GM19240 (cell line): ENCODE data around the gene NUTM1.
"Not testable (repeated sequence)": the region's sequence is repeated elsewhere in the genome, so short reads cannot be mapped to it uniquely, and the experiment has no call there.

Source experiments
- DNase-seq: peaks from one replicate; pipeline ENCODE4 v3.0.0; 2011; ENCODE audit warnings: low spot score; ENCODE audit not compliant: insufficient read length

Gene NUTM1

DNA sequence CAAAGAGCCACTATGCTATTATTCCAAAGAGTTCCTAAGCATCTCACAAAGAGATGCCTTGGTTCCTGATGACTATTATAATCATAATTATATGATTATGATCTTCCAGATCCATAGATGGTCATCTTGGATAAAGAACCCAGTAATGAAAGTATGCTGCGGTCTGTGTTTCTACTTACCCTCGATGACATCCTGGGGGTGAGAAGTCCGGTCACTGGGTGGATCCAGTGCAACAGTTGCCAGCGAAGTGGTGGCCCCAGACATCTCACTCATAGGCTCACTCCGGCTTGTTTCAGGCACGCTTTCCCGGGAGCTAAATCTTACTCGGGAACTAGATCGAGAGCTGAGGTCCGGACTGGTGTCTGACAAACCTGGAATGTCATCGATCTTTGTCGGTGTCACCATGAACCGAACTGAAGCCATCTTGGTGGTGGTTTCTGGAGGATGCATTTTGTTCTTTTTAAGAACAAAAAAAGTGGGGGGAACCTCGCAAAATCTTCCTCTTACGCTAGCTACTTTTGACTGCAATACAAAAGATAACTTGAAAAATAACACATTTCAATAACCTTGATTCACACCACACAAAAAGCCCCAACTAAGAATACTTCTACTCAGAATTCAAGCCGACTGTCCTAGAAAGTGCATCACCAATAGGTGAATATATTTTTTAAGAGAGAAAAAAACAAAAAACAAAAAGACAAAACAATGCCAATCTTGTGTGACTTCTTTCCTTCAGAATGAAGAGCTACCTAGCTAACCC lies 6.7 kb upstream of the NUTM1 start:
- DNase-seq: no peak

DNA sequence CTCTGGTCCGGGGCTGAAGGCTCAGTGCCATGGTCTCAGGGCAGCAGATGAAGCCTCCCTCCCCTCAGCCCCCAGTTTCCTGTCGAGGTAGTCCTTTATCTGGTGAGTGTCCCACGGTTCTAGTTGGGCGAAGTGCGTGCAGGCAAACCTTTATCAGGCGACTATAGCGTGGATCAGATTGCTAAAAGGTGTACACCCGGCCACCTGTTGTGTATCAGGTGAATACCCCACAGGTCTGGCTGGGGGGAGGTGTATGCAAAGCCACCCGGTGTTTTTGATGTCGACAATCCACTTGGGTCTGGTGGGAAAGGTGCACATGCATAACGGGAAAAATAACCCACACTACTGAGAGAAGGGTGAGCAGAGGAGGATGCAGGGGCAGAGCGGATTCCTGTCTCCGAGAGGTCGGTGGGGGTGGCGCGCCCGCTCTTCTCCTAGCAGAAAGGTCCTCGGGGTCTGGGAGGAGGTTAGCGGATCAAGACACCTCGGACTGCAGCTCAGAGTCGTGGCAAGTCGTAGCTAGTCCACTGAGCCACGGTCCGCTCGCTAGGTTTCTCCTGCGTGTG lies 6.0 kb upstream of the NUTM1 start:
- no peak for DNase-seq

DNA sequence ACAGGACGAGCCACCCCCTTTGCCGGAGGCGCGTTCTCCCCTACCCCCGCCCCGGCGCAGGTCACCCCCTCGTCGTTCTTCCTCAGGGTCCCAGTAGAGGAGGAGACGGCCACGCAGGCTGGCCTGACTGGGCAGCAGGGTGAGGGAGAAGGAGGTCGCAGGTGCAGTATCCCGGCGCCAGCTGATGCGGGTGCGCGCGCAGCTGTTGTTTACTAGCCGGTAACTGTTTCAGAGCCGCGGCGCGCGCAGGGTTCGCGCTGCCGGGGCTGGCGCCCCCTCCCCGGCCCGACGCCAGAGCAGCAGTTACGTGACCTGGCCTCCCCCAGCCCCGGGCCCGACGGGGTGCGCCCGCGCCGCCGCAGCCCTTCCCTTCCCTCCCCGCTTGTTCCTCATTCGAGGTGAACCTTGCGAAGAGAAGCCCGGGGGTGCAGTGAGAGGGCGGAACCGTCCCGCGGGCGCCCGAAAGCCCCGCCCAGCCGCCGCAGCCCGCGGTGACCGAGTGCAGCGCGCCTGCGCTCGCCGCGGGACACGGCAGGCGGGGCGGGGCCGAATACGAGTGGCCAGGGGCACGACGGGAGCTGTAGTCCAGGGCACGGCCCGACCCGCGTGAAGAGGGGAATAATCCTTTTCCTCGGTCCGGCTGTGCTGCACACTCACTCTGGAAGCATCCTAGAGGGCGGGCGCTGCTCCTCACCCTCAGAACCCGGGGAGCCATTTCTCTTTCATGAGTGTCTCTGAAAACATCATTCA lies 5.4 kb upstream of the NUTM1 start, which contains the start of gene SLC12A6:
Gene SLC12A6 (minus strand): TSS at position 225 of the 750 bp plus-strand sequence. CDS start 1,101 bp downstream, outside the sequence.
- peak; percentile 72 for DNase-seq

DNA sequence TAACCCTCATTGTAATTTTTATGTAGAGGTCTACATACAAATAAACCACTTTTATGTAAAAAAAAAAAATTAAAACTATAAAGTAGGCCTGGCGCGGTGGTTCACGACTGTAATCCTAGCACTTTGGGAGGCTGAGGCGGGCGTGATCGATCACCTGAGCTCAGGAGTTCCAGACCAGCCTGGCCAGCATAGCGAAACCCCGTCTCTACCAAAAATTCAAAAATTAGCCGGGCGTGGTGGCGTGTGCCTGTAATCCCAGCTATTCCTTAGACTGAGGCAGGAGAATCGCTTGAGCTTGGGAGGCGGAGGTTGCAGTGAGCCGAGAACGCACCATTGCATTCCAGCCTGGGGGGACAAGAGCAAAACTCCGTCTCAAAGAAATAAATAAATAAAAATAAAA lies 4.8 kb upstream of the NUTM1 start:
- no peak for DNase-seq

DNA sequence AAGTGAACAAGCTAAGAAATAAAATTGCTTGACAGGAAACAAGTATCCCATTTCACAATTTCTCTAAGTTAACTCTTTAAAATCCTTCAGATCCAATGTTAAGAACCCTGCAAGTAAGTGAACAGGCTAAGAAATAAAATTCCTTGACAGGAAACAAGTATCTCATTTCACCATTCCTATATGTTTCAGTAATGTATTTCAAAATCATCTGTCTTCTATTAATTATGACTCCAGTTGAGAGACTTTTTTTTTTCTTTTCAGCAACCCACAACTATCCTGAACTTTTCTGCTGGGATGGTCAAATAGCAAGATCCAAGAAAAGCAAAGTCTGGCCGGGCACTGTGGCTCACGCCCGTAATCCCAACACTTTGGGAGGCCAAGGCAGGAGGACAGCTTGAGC lies 3.2 kb upstream of the NUTM1 start:
- DNase-seq: no peak

DNA sequence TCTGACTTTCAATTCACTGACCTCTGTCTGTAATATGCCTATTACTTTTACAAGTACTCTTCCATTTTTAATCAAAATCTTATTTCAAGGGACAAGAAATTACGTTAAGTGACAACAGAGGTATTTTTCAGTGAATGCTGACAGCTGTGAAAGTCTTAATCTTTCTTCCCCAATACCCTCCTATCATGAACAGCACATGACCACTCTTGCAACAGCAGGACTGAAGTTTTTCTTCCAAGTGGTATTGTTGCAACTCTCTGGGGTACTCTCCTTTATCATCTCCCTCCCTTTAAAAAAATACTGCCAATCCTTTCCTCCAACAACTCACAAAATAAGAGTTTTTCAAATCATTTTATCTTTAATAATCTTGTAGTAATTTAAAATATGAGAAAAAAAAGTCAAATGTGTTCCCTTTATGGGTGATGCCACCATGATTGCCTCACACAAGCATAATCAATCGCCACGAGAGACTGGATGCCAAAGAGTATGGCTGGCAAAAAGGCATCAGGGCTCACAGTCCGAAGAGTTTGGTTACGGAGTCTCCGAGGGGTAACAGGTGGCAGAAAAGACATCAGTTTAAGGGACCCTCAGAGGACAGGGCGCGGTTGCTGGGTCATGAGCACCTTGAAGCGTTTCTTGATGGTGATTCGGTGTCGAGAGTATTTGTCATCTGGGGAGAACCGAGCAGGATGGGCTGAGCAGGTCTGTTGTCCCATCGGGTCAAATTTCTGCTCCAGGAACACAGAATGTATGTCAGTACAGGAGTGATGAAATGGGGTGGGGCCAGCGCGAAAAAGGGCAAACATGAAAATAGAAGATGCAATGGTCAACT lies 1.5 kb upstream of the NUTM1 start:
- DNase-seq: no peak

DNA sequence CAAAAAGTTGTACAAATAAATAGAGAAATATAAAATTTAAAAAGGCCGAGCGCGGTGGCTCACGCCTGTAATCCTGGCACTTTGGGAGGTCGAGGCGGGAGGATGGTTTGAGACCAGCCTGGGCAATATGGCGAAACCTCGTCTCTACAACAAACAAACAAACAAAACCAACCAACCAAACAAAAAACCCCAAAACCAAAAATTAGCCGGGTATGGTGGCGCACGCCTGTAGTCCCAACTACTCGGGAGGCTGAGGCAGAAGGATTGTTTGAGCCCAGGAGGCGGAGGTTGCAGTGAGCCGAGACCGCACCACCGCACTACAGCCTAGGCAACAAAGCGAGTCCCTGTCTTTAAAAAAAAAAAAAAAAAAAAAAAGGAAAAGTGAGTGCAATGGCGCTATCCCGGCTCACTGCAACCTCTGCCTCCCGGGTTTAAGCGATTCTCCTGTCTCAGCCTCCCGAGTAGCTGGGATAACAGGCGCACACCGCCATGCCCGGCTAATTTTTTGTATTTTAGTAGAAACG lies 840 bp upstream of the NUTM1 start:
- DNase-seq: not testable (repeated sequence)

DNA sequence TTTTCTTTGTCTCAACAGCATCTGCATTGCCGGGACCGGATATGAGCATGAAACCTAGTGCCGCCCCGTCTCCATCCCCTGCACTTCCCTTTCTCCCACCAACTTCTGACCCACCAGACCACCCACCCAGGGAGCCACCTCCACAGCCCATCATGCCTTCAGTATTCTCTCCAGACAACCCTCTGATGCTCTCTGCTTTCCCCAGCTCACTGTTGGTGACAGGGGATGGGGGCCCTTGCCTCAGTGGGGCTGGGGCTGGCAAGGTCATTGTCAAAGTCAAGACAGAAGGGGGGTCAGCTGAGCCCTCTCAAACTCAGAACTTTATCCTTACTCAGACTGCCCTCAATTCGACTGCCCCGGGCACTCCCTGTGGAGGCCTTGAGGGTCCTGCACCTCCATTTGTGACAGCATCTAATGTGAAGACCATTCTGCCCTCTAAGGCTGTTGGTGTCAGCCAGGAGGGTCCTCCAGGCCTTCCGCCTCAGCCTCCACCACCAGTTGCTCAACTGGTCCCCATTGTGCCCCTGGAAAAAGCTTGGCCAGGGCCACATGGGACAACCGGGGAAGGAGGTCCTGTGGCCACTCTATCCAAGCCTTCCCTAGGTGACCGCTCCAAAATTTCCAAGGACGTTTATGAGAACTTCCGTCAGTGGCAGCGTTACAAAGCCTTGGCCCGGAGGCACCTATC lies 5.0 kb downstream of the NUTM1 start:
- no peak for DNase-seq

DNA sequence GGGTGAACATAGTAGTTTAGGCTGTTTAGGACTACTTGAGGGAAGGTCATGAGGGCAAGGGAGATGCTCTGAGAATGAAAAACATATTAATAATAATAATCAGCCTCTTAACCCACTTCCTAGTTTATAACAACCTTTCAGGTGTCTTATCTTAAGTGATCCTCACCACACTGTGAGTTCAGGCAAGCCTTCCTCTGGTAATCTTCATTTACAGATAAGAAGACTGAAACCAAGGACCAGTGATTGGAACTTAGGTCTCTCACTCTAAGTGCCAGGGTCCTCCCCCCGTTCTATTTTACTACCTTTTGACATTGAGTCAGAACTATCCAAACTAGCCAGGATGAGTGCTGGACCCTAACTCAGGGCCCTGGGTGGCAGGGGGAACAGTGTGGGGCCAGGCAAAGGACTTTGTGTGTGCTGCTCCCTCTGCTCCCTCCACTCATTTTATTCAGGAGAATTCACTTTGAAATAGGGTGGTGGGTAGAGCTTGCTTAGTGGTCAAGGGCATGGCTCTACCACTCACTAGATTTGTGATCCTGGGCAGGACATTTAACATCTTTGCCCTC lies 5.7 kb downstream of the NUTM1 start:
- DNase-seq: no peak

DNA sequence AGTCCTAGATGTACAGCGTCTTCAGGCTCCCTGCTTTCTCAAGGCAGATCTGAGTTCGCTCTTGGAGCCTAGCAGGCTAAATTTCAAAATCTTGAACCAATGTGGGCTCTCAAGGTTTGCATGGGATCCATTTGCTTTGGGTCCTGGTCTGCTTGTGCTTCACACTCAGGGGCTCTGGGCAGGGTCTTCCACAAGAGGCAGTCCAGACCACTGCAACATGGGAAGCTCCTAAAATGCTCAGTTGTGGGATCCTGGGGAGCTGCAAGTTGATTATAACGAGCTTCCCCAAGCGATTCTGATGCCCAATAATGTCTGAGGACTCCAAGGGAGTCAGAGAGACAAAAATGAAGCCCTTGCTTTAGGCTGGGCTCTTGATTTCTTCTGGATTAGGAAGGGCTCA lies 6.7 kb downstream of the NUTM1 start:
- no peak for DNase-seq

DNA sequence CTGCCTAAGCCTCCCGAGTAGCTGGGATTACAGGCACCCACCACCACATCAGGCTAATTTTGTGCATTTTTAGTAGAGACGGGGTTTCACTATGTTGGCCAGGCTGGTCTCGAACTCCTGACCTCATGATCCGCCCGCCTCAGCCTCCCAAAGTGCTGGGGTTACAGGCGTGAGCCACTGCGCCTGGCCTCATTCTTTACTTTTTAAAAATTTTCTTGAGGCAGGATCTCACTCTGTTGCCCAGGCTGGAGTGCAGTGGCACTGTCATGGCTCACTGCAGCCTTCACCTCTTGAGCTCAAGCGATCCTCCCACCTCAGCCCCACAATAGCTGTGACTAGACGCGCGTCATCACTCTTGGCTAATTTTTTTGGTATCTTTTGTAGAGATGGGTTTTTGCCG lies 9.9 kb downstream of the NUTM1 start:
- not testable (repeated sequence) for DNase-seq

DNA sequence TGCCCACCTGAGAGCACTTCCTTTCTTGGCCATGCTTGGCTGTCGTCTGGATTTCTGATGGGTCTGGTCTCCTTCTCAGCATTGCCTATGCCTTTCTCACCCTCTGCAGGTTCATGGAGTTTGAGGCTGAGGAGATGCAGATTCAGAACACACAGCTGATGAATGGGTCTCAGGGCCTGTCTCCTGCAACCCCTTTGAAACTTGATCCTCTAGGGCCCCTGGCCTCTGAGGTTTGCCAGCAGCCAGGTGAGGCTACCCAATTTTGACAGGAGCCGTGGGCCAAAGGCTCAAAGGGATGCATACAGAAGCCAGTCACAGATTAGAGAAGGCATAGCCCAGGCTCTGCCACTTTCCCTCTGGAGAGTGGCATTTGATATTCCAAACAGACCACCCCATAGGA lies 10.5 kb downstream of the NUTM1 start:
- no peak for DNase-seq

DNA sequence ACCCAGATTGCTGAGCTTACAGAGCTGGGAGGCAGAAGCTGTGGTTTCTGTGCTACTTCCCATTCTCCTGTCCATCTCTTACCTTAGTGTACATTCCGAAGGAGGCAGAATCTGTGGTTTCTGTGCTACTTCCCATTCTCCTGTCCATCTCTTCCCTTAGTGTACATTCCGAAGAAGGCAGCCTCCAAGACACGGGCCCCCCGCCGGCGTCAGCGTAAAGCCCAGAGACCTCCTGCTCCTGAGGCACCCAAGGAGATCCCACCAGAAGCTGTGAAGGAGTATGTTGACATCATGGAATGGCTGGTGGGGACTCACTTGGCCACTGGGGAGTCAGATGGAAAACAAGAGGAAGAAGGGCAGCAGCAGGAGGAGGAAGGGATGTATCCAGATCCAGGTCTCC lies 11.2 kb downstream of the NUTM1 start:
- no peak for DNase-seq

DNA sequence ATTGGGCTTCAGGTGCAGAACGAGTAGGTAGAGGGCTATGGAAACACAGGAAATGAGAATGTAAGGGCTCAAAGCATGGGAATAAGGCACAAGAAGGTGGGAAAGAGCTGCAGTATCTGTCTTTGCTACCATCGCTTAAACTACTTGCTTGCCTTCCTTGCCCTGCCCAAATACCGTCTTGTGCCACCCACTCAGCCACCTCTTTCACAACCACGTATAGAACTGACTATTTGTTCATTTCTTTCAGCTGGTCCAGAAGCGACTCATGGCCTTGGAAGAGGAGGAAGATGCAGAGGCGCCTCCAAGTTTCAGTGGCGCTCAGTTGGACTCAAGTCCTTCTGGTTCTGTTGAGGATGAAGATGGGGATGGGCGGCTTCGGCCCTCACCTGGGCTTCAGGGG lies 12.1 kb downstream of the NUTM1 start:
- DNase-seq: no peak

DNA sequence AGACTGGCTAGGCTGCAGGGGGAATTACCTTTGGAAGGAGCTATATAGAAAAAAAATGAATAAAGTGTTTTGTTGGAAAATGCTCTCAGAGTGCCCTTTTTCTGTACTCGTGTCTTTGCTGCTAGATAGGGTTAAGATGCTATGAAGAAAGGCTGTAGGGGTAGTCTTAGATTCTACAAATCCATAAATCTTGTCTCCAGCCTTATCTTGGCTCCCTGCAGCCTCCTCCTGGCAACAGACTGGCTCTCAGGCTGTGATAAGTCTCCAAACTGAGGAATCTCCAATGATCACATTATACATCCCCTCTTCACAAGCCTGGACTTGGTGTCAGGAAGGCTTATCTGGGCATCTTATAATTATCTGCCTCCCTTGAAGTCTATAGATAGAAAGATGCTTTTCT lies 14.5 kb downstream of the NUTM1 start:
- no peak for DNase-seq

DNA sequence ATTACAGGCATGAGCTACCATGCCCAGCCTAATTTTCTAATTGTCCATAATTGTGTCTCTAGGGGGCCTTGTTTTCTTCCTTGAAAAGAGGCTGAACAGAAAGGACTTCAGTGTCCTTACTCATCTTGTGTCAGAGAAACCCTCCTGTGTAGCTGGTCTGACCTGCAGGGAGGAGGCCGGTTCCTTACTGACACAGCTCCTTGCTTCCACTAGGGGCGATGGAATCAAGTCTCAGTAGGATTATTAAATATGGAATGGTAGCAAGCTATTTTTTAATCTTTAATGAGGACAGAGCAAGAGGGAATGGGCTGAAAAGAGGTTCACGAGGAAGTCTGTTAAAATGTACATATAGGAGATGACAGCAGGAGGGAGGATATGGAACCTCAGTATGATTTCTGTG lies 15.3 kb downstream of the NUTM1 start:
- DNase-seq: no peak

DNA sequence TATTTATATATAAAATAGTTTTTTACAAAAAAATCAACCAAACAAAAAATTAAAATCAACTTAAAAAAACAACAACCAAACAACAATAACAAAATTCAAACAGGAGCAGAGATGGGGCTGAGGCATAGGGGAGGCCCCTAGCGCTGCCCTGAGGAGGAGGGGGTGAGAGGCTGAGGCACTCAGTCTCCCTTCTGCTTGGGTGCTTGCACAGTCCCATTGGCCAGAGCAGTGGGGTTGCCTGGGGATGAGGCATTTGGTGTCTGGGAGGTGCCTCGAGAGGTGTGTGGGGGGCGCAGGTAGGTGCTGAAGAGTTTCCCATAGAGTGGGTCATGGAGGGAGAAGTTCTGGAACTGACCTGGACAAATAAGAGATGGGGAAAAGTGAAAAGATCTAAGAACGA lies 15.8 kb downstream of the NUTM1 start:
- no peak for DNase-seq

DNA sequence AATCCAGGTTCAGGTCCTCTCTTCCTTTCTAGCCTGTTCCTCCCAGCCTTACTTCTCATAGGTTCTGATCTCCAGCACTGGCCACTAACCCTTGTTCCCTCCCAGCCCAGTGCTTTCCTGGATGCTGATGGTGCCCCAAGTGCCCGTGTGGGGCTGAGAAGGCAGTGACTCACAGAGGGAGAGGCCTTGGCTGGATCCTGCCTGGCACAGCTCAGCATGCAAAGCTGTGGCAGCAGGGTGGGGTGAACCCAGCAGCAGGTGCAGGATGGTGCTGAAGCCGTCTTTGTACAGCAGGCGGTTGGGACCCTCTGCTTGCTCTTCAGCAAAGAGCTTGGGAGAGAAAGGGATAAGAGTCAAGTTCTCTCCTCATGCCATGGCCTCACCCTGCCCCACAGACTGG lies 16.3 kb downstream of the NUTM1 start:
- DNase-seq: no peak

DNA sequence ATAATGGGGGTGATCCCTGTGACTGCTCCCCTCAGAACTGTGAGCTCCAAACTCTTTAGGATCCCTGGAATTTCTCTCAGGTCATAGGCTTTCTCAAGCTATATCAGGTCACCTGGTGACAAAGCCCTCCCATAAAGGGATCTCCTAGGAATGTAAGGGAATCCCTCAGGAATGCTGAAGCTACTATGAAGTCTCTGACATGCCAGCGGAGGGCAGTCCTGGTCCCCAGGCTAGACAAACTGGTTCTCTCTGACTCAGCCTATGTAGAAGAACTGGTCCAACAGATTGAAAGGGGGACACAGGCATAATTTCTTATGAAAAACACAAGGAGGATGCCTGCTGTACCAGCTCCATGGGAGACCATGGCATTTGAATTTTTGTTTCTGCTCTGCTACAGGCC lies 17.2 kb downstream of the NUTM1 start:
- no peak for DNase-seq

DNA sequence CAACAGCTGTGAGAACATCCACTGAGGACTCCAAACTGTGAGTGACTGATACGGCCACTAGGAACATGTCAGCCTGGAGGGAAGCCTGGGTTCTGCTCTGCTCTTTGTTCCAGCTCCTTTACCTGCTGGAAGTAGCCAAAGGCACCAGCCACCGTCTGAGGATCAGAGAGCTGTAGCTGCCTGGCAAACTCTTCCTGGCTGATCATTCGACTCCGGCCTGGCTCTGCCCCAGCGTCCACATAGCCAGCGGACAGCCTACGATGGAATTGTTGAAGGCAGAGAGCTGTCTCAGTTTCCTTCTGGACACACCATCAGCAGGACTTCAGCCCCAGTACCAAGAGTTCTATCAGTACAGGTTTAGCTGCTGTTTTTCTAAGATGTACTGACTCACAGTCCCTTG lies 18.2 kb downstream of the NUTM1 start:
- DNase-seq: no peak
